Measurements from ENCODE around the gene EXOC3L4.

DNA sequence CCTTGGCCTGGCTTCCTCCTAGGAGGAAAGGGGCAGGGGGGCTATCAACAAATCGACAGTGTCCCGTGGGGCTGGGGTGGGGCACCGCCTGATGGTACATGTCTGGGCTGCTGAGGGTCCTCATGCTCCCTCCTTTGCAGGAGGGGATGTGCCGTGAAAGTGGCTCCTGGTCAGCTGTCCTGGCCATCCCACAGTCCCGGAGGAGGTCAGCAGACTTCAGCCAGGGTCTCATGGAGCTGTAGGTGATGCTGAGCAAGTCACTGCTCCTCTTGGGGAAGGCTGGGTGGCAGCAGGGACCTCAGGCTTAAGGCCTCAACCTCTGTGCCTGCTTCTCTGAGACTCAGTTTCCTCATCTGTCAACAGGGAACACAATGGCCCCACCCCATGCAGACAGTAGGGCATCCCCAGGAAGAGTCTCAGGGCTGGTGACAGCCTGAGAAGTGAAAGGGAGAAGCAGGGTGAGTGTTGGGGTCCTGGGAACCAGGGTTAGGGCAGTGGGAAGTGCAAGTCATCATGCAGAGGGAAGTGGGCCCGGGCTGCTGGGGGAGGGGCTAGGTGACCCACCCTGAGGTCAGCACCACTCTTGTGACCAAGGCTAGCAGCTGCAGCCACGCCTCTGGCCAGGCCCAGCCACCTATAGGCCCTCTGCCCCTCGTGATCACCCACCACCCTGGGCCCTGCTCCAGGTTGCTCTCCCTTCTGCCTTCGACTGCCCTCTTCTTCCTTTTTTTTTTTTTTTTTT, 24.3 kb downstream of the EXOC3L4 start:
- TF ChIP-seq CTCF (optimal IDR thresholded peaks at IDR 0.05 in 1 of 3, IDR thresholded peaks at IDR 0.05 in 1 of 3, conservative IDR thresholded peaks at IDR 0.05 in 1 of 3; ENCODE audit: extremely low read depth in 1 of 3, insufficient read depth in 2 of 3, low read length in 3 of 3) (no peak), EZH2 (IDR thresholded peaks at IDR 0.05; ENCODE audit: low read length) (no peak)
